GM19099 (cell line): ENCODE results near the gene BRD3OS.

Experiments
- POLR2A ChIP-seq: IDR thresholded peaks from 3 replicates; pipeline ENCODE4 v1.6.1; 2011; ENCODE audit warnings: low read depth; ENCODE audit not compliant: insufficient read length; ENCODE audit errors: extremely low read depth

The BRD3OS gene

GRCh38 chr9:134049236-134049635, 24.0 kb downstream of the BRD3OS start:
- TF ChIP-seq POLR2A: no peak

GRCh38 chr9:134049772-134050588, 24.7 kb downstream of the BRD3OS start:
- no peak for TF ChIP-seq POLR2A

- TF ChIP-seq POLR2A: no peak
These were observed 25.4 kb downstream of the BRD3OS start for GRCh38 chr9:134050726-134051125.

- TF ChIP-seq POLR2A: no peak
These were observed 26.0 kb downstream of the BRD3OS start for GRCh38 chr9:134051319-134051718.

GRCh38 chr9:134052491-134052890, 27.2 kb downstream of the BRD3OS start:
- no peak for TF ChIP-seq POLR2A

DNA sequence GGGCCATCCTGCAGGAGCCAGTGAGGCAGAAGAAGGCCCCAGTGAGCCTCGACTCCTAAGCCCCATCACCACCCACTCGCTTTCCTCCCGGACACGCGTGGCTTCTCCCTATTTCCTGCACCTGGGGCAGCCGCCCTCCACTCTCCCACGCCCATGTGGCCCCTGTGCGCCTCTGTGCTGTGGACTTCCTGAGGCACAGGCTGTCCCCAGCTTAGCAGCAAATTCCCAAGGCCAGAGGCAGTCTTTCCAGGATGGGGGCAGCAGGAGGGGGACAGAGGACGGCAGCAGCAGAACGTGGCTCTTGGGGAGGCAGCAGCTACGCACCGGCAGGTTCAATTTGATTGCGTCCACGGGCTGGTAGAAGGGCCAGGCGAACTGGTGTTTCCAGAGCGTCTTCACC, 27.7 kb downstream of the BRD3OS start:
- TF ChIP-seq POLR2A: no peak

GRCh38 chr9:134053401-134053871, 28.2 kb downstream of the BRD3OS start:
- no peak for TF ChIP-seq POLR2A

- no peak for TF ChIP-seq POLR2A
These were observed 28.9 kb downstream of the BRD3OS start for GRCh38 chr9:134053941-134054761.

- TF ChIP-seq POLR2A: no peak
These were observed 29.9 kb downstream of the BRD3OS start for GRCh38 chr9:134054891-134055811.

GRCh38 chr9:134055981-134056461, 30.7 kb downstream of the BRD3OS start:
- no peak for TF ChIP-seq POLR2A

GRCh38 chr9:134056483-134057306, 31.4 kb downstream of the BRD3OS start:
- TF ChIP-seq POLR2A: no peak

- no peak for TF ChIP-seq POLR2A
These were observed 32.0 kb downstream of the BRD3OS start for GRCh38 chr9:134057307-134057657.

- no peak for TF ChIP-seq POLR2A
These were observed 32.7 kb downstream of the BRD3OS start for GRCh38 chr9:134057751-134058701.
